Dermis microvascular lymphatic vessel endothelial cell (primary cell): ENCODE measurements around the gene LETM1. TPM values are rescaled to one million over a fixed set of nuclear protein-coding genes. Genes with fewer than 3 reads are reported as not detected.
"Not testable (repeated sequence)": the region's sequence is repeated elsewhere in the genome, so short reads cannot be mapped to it uniquely, and the experiment has no call there.

Experiments used
- DNase-seq, 2 donors: peaks; one replicate each; pipeline versions ENCODE4 v3.0.0 to v3.0.0-alpha.2; 2010; ENCODE audit warnings: low read depth in 2 of 2
- total RNA-seq: library from RNA; depleted of rRNA; stranded (reverse); fragments of >200 nt; gene quantifications from 2 replicates; pipeline ENCODE4 v1.2.1, GENCODE V29; 2014

The LETM1 gene
- total RNA-seq, 1 donor from 2014 or later = 68.3 TPM

DNA sequence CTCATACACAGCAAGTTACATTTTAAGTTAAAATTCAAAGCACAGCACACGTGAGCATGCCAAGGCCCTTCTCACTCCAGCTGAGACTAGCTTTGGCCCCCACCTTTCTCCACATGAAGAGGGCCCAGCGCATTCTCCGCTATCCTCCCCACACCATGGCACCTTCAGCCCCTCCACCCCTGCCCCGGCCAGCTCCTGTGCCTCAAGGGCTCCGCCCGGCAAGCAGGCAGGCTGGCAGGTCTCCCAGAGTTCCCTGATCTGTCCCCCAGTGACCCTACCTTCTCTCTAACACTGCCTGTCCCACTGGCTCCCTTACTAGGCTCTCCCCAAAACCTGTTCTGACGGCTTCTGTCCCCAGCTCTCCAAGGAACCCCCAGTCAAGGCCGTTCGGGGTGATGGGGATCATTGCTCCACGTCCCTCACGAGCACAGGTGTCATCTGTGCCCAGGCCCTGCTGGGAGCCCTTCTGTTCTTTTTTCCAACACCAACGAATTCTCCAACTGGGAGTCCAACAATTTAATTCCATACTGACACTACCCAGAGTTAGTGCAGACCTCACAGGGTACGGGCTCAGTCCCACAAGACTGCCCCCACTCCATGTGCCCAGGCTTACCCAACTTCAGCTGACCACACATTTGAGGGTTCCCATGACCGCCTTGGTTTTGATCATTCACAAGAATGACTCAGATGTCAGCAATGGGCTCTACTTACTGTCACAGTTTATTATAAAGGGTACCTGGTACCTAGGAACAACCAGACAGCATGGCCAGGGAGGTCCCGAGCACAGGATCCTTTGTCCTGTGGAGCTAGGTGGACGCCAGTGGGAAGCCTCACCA is 4.2 kb downstream of the LETM1 start:
- no peak for DNase-seq

DNA sequence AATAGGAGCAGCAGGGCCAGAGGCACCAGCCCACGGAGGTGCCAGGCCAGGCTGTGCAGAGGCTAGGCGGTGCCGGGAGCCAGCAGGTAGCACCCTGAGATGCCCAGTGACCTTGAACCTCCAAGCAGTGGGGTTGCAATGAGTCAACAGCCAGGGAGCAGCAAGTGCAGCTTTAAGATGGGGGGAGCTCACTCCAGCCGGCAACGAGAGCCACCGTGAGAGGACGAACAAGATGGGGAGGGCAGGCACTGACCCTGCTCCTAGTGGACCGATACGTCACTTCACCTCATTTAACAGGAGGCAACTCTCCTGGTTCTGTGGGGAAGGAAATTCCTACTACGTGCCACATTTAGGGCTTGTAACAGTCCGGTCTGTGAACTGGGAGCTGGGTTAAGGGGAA is 4.8 kb downstream of the LETM1 start:
- DNase-seq = no peak

DNA sequence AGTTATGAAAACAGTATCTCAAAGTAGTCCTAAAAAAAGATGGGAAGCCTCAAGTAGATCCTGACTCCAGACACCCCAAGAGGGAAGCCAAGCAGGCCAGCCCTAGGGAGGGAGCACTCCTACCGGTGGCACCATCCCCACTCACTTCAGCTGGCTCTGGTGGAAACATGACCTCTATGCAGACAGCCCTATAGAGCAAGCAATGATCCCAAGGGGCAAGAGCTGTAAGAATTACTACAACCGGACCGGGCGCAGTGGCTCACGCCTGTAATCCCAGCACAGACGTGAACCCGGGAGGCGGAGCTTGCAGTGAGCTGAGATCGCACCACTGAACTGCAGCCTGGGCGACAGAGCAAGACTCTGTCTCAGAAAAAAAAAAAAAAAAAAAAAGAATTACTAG is 5.7 kb downstream of the LETM1 start:
- DNase-seq = no peak

DNA sequence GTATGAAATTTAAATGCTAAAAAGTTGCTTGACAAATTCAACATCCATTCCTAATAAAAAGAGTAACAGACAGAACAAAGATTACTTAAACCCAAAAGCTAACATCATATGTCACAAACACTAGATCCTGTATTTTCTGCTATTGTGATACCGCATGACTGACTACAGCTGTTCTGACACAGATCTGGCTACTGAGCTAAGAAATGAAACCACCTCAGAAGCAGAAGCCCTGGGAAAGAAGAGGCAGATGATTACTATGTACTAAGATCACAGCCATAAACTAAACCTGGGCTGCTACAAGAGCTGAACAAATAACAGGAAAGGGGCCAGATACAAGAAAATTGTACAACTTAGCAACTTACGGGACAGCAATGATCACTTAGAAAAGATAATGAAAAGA is 9.4 kb downstream of the LETM1 start:
- no peak for DNase-seq

DNA sequence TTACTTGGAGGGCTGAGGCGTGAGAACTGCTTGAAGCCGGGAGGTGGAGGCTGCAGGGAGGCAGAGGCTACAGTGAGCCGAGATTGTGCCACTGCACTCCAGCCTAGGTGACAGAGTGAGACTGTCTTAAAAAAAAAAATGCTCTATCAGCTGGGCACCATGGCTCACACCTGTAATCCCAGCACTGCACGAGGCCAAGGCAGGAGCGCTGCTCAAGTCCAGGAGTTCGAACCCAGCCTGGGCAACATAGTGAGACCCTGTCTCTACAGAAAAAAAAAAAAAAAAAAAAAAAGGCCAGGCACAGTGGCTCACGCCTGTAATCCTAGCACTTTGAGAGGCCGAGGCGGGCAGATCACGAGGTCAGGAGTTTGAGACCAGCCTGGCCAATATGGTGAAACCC is 11.3 kb downstream of the LETM1 start:
- not testable (repeated sequence) for DNase-seq

DNA sequence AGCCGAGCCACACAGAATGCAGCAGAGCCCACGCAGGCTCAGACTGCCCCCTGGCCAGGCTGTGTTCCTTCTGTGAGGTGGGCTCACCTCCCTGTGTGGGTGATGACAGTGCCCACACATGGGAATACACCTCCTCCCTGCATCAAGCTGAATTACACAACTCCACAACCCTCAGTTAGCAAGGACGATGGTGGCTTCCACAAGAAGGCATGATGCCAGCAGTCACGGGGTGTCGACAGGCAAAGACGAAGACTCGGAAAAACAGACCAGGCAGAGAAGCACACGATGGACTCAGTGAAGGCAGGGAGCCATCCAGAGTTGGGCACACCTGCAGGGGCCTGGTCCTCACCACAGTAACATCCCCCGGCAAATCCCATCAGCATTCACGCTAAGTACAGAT is 12.1 kb downstream of the LETM1 start:
- DNase-seq = no peak

DNA sequence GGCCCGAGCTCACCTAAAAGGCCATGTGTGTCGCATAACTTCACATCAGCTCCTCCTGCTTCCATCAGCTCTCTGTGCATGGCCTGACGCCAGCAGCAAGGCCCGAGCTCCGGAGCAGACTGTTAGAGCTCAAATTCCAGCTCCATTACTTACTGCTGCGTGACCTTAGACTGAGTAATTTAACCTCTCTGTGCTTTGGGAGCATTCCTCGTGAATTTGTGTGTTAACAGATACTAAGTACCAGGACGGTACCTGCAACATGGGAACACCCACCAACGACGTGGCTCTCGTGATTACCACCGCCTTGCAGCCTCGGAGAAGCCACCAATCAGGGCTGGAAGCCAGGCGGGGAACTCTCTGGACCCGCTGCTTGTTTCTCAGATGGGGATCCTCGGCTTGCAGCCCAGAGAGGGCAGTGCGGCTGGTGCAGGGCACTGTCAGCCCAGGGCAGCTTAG is 12.9 kb downstream of the LETM1 start:
- peak in 1 of 2 donors; percentile 54 for DNase-seq

DNA sequence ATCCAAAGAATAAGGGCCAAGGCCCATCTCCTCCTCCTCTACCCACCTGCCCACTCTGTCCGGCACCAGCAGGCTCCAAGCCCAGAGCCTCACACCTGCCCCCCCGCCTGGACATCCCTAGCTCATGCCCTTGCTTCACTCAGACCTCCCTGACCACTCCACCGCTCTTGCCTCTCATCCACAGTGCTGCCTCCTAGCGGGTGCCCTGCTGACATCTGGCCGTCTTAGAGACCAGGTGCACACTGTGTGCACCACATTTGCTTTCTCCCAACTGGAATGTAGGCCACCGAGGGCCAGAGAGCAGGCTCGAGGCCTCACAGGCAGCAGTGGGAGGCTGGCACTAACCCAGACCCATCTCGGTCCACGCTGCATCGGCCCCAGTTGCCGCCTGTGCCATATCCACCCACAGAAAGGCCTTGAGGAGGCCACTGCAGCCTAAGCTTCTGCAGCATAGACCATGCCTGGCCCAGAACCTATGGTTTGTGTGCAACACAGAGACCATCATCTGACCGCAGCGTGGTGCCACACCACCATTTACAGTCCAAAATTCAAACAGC is 13.5 kb downstream of the LETM1 start:
- DNase-seq = no peak

DNA sequence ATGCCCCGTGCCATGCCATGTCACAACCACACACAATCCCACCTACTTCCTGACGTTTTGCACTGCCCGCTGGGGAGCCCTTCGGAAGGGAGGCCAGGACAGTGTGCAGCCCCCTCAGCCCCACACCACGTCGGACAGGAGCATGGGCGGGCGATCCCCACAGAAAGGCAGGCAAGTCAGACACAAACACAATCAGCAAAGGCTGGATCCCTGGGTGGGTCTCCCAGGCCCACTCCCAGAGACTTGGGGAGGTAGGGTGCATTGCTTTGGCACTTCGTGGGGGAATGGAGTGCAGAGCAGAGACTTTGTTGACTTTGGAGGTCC is 14.1 kb downstream of the LETM1 start:
- DNase-seq = no peak

DNA sequence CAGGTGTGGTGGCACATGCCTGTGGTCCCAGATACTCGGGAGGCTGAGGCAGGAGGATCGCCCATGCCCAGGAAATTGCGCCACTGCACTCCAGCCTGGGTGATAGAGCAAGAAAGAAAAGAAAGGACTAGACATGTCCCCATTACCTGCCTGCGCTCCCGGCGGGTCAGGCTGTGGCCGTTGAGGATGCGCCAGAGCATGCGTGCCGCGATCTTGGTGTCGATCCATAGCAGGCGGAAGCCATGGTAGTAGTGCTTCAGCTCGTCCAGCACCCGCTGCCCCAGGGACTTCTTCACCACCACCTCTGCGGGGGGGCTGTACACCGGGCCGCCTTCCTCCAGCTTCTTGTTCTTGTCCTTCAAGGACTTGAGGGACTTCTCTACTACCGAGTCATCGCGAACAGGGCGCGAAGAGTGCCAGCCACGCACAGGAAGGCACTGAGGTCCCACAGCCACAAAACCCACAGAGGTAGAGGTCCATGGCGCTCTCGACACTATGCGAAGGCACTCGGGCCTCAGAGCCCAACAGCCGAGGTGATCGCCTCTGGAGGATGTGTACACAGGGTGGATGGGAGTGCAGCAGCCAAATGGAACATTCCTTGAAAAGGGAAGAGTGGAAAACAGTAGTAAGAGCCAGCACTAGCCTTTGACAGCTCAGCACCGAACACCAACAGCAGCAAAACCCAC is 14.6 kb downstream of the LETM1 start:
- no peak for DNase-seq

DNA sequence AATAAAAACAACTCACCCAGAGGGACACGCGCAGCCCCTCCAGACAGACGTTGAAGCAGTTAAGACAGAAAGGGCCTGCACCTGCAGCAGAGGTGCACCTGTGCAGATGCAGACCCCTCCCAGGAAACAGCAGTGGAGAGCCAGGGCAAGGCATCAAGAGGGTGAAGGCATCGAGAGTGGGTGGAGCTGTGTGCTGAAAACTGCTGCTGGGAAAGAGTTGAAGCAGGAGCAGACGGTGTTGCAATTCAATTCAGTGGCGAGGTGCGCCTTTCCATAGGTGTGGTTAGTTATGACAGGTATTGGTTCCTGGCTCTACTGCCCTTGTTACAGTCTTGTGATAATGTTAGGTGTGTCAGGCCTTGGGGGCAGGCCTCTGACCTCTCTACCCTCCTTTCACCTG is 16.7 kb downstream of the LETM1 start:
- no peak for DNase-seq

DNA sequence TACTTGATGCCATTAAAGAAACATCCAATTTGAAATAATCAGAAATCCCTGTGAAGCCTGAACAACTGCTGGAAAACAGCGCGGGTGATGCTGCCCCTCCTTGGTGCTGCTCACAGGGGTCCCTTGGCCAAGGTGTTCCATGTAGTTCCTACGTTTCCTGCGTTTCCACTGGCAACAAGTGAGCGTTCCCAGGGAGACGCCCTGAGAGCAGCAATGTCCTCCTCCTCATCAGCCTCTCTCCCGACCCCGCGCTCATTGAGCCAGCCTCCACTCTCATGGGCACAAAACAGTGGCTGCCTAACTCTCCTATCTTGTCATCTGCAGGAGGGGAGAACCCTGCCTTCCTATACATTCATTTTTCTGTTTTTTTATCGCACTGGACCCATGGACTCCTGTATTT is 18.9 kb downstream of the LETM1 start:
- DNase-seq = no peak

DNA sequence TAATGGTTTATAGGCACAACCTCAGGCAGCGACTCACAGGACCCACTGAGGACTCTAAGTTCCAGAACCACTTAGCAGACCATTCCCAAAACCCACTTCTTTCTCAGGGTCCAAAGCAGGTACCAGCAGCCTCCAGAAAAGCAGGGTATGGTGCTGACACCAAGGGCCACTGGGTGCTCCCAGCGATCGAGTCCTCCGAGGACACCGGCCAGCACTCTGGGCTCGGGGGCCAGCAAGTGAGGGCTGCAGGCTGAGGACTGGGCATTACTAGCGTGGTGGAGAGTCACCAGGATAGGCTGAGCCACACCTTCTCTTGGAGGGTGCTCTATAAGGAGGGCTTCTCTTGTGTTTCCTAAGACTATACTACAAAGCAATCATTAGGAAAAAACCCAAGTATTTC is 19.3 kb downstream of the LETM1 start:
- DNase-seq = no peak

DNA sequence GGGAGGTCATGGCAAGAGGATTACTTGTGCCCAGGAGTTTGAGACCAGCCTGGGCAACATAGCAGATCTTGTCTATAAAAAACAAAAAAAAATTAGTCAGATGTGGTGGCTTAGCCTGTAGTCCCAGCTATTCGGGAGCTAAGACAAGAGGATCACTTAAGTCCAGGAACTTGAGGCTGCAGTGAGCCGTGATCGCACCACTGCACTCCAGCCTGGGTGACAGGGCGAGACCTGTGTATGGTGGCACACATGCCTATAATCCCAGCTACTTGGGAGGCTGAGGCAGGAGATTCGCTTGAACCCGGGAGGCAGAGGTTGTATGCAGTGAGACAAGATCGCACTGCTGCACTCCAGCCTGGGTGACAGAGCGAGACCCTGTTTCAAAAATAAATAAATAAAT is 20.1 kb downstream of the LETM1 start:
- DNase-seq = not testable (repeated sequence)

DNA sequence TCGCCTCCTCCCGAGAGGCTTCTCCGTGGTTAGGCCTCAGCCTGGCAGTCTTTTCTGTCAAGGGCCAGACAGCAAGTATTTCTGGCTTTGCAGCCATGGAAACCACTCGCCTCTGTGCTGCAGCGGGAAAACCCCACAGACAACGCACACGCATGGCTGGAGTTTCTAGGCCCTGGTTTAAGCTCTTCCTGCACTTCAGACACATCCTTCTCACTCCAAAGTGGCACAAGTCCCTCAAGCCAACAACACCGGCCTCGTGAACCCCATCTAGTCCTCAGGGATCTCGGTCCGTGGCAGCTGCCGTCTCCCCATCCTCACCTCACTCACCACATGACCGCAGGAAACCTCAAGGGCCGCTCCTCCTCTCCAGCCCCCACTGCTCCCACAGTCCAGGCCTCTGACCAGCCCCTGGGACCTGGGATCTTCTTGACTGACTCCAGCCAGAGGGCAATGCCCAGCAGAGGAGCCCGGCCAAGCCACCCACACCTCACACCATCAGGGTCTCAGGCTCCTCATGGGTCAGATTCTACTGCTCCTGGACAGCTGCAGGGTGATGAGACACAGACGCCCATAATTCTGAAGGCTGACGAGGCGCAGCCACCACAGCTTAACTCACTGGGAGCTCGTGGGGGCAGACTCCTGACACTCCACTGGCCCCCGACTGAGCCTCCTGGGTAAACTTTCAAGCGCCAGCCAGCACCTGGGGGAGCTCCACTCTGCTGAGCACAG is 21.7 kb downstream of the LETM1 start:
- no peak for DNase-seq

DNA sequence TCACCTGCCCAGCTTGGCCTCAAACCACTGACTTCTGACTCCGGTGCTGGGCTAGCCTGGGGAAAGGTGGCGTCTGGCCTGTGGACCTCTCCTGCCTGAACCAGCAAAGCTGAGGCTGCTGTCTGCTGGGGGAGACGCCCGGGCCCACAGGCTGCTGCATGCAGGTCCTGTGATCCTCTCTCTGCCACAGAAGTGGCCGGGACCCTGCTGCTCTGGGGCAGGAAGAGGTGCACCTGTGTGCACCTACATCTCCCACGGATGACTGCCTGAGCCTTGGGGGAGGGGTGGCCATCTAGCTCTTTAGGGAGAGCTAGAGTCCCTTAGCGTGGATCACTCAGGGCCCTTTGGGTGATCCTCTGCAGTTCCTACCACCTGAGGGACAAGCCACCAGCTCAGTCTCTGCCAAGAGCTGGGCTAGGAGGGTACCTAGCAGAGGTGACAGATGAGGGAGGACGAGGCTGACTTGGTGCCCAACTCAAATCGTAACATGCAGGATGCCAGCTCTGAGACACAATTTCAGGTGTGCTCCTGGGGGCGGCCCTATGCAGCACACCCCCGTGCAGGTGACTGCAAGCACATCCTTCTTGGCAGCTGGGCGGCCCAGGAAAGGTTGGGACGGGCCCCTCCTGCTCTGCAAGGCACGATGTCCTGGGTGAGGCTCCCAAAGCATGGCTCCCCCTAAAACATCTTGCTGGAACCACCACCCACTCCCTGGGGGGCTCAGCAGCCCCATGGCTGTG is 22.5 kb downstream of the LETM1 start:
- DNase-seq = no peak

DNA sequence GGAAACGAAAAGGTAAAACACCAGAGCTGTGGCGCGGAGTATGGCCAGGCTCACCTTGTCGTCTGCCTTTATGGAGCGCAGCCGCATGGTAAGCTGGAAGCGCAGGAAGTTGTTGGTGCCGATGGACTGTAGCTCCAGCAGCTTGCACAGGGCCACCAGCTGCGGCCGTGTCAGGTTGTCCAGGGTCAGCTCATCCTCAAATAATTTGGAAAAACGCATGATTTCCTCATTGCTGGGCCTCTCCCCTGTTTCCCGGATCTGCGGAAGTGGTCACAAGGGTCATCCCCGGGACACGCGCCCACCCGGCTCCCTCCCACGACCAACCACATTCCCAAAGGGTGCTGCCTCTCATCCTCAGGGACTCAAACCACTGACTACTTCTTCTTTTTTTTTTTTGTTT is 23.3 kb downstream of the LETM1 start:
- DNase-seq = no peak

DNA sequence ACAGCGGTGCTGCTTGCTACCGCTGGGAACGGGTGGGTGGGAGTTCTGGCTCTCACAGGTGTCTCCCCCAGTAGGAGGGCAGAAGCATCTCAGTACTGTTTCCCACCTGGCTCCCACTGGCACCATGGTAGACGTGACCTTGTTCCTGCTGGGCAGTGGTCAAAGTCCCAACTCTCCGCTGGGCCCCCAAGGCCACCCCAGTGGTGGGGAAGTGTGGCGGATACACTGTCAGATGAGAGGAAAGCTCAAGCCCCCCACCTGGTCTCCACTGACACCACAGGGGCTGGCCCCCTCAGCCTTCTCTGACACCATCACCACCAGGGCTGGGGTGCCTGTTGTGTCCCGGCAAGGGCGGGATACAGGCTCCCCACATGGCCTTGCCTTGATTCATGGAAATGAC is 24.6 kb downstream of the LETM1 start:
- DNase-seq = no peak

DNA sequence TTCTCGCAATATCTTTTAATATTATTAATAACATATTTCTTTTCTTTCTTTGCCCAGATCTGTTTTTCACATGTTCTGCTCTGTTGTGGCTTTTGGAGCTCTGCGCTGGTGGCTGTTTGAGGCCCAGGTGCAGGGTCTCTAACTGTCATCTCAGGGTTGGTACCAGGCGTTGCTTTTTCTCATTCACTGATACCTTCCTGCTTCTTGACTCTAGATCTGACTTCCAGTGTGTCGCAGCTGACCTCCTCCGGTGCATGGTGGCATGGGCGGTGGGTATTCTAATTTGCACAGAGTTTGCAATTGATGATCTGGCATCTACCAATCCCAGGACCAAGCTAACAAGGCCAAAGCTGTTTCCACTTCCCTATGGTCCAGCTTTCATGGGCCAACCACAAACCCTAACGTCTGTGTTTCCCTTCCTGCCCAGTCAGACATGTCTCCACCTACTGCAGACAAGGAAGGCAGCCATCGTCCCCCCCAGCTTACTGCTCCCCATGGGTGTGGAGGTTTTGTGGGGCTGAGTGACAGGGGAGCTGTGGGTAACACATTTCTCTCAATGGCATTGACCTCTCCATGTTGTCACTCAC is 25.2 kb downstream of the LETM1 start:
- no peak for DNase-seq

DNA sequence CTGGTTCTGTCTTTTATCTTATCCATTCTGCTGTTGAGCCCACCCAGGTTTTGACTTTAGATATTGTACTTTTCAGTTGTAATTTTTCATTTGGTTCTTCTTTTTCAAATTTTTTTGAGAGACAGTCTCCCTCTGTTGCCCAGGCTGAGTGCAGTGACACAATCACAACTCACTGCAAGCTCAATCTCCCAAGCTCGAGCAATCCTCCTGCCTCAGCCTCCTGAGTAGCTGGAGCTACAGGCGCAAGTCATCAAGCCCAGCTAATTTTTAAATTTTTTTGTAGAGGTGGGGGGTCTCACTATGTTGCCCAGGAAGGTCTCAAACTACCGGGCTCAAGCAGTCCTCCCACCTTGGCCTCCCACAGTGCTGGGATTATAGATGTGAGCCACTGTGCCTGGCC is 25.7 kb downstream of the LETM1 start:
- DNase-seq = no peak
